ENCODE measurements around the gene SLC39A9.
A peak's percentile ranks its signal among the peaks of the same experiment; 100 is the strongest.
"Not testable (repeated sequence)": the region's sequence is repeated elsewhere in the genome, so short reads cannot be mapped to it uniquely, and the experiment has no call there.

Gene SLC39A9

DNA sequence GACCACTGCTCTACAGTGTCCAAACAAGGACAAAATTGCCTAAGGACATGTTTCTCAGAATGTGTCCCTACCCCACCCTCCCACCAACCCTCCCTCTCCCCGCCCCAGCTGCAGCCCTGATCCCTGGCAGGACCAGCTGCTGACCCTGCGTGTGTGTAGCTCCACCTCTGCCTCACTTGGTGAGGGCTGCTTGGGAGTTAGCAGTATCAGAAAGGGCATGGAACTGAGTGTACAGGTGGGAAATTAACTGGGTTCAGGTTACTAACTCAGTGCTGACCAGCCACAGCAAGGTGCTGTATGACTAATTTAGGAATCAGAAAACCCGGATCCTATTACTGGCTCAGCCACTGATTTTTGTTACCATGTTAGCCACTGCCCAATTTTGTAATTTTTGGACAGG, 74.8 kb downstream of the SLC39A9 start:
- TF ChIP-seq, protein P1, sequence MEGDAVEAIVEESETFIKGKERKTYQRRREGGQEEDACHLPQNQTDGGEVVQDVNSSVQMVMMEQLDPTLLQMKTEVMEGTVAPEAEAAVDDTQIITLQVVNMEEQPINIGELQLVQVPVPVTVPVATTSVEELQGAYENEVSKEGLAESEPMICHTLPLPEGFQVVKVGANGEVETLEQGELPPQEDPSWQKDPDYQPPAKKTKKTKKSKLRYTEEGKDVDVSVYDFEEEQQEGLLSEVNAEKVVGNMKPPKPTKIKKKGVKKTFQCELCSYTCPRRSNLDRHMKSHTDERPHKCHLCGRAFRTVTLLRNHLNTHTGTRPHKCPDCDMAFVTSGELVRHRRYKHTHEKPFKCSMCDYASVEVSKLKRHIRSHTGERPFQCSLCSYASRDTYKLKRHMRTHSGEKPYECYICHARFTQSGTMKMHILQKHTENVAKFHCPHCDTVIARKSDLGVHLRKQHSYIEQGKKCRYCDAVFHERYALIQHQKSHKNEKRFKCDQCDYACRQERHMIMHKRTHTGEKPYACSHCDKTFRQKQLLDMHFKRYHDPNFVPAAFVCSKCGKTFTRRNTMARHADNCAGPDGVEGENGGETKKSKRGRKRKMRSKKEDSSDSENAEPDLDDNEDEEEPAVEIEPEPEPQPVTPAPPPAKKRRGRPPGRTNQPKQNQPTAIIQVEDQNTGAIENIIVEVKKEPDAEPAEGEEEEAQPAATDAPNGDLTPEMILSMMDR (conservative IDR thresholded peaks at IDR 0.05; ENCODE audit: low read depth, low read length): no peak
- no peak for DNase-seq (ENCODE audit: low read depth)
- H3K4me3 ChIP-seq (ENCODE audit: low read depth, low read length): no peak overlapping the region

DNA sequence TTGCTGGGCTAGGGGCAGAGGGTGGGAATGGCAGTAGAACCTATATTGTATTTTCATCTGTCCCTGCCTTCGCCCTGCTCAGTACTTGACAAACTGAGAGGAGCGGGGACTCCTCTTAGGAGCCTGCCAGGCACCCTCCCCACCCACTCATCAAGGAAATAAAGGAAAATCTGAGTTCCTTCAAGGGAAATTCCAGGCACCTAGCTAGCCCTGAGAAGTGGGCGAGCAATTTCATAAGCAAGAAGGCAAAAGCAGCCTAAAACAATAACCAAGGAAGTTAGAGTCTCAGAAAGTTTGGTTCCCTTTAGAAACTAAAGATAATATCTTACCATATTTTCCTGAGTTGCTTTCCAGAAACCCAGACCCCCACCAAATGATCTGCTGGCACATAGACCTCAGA, 75.5 kb downstream of the SLC39A9 start:
- TF ChIP-seq, protein P1 (conservative IDR thresholded peaks at IDR 0.05; ENCODE audit: low read depth, low read length): no peak
- H3K4me3 ChIP-seq (ENCODE audit: low read depth, low read length): no peak overlapping the region
- no peak for DNase-seq (ENCODE audit: low read depth)

DNA sequence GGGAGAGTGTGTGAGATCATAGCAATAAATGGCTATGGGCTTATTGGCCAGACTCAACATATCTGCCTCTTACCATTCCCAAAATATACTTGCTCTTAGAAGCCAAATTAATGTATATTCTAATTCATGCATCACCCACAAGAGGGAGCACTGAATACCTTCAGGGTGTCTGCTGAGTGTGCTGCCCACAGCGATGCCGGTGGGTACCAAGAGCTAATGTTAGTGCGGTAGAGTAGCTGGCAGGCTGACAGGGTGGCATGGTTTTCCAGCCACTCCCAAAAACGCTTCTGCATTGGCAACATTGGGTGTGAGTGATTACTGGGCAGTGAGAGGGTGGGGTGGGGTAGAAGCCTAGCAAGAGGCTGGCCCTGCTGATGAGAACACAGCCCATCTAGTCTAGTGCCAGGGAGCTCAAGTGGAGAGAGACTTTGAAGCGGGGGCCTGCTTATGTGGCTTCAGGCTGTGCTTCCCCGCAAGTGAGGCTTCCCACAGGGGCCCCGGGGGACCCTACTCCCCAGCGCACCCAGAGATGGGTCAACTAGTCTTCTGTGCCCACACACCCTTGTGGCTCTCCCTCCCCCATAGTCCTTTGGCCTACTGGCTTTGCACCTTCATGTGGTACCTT, 76.8 kb downstream of the SLC39A9 start:
- peak; percentile 41 for DNase-seq (ENCODE audit: low read depth)
- no peak overlapping the region for H3K4me3 ChIP-seq (ENCODE audit: low read depth, low read length)
- TF ChIP-seq, protein P1 (conservative IDR thresholded peaks at IDR 0.05; ENCODE audit: low read depth, low read length): peak; percentile 60

DNA sequence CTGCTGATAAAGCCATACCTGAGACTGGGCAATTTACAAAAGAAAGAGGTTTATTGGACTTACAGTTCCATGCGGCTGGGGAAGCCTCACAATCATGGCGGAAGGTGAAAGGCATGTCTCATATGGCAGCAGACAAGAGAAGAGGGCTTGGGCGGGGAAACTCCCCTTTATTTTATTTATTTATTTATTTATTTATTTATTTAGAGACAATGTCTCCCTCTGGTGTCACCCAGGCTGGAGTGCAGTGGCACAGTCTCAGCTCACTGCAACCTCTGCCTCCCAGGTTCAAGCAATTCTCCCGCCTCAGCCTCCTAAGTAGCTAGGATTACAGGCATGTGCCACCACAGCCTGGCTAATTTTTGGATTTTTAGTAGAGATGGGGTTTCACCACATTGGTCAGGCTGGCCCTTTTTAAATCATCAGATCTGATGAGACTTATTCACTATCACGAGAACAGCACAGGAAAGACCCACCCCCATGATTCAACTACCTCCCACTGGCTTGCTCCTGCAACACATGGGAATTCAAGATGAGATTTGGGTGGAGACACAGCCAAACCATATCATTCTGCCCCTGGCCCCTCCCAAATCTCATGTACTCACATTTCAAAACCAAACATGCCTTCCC, 78.4 kb downstream of the SLC39A9 start:
- not testable (repeated sequence) for DNase-seq (ENCODE audit: low read depth); H3K4me3 ChIP-seq (ENCODE audit: low read depth, low read length)
- TF ChIP-seq, protein P1 (conservative IDR thresholded peaks at IDR 0.05; ENCODE audit: low read depth, low read length): peak; percentile 8

DNA sequence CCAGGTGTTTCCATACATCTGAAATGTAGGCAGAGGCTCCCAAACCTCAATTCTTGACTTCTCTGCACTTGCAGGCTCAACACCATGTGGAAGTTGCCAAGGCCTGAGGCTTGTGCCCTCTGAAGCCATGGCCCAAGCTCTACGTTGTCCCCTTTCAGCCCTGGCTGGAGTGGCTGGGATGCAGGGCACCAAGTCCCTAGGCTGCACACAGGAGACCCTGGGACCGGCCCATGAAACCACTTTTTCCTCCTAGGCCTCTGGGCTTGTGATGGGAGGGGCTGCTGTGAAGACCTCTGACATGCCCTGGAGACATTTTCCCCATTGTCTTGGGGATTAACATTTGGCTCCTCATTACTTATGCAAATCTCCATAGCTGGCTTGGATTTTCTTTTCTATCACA, 79.6 kb downstream of the SLC39A9 start:
- DNase-seq (ENCODE audit: low read depth); H3K4me3 ChIP-seq (ENCODE audit: low read depth, low read length): not testable (repeated sequence)

DNA sequence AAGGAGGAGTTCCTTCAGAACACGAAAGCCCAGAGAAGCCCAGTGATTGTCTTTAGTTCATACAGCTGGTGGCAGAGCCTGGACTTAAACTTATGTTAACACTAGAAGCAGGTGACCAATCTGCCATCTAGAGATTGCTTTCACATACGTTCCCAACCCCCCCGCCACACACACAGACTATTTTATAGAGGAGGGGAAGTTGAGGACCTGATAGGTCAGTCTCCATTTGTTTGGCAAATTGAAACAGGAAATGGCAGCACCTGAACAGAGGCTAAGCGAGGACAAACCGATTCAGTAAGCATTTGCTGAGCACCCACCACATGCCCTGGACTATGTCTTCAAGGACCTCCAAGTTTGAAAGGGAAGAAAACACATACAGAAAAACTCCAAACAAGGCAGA, 81.2 kb downstream of the SLC39A9 start:
- DNase-seq (ENCODE audit: low read depth): no peak
- no peak overlapping the region for H3K4me3 ChIP-seq (ENCODE audit: low read depth, low read length)
- TF ChIP-seq, protein P1 (conservative IDR thresholded peaks at IDR 0.05; ENCODE audit: low read depth, low read length): no peak

DNA sequence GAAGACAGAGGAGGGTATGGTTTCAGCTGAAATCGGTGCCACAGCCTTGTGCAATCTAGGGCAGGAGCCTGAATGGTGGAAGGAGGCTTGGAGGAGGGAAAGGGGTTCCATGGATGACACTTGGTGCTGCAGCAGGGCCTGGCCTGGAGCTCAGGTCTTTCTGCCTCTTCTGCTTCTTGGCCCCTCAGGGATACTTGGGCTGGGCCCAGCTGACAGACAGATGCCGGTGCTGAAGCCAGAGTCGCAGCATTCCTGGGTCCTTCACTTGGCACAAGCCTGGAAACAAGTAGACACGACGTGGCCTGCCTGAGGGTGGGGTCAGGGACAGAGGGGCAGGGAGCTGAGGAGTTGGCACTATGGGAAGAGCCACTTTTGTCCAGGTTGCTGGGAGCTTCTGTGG, 81.6 kb downstream of the SLC39A9 start:
- no peak overlapping the region for H3K4me3 ChIP-seq (ENCODE audit: low read depth, low read length)
- TF ChIP-seq, protein P1 (conservative IDR thresholded peaks at IDR 0.05; ENCODE audit: low read depth, low read length): no peak
- DNase-seq (ENCODE audit: low read depth): no peak

Data from choroid plexus epithelial cell (primary cell).